Measurements from ENCODE around the gene MELTF. TPM values are rescaled to one million over a fixed set of nuclear protein-coding genes. Genes with fewer than 3 reads are reported as not detected.
A peak's percentile ranks its signal among the peaks of the same experiment; 100 is the strongest.

The MELTF gene
- total RNA-seq, 2 donors from 2014 or later: 7.3 to 11.4 TPM

DNA sequence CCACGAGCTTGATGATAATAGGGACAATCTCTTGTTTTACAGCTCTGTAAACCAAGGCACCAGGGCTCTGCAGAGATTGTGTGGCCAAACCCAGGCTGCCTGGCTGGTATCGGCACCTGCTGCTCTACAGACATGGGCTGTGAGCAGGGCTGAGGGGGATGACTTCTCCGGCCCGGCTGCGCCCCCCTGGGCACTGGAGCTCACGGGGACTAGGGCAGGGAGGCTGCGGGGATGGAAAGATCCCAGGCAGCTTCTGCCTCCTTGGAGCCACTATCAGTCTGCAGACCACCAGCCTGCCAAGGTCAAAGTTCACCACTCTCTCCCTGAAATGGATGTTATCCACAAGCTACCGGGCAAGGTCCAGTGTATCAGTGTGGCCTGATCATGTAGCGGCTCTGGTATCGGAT, 39.0 kb downstream of the MELTF start:
- DNase-seq (ENCODE audit: low spot score in 2 of 2): no peak
- no peaks in the 10 kb centered on the region for H3K36me3 Mint-ChIP-seq
- no peak for ATAC-seq
- no peaks in the 10 kb centered on the region for H3K9me3 Mint-ChIP-seq
- H3K27ac Mint-ChIP-seq: no peak overlapping the region

- DNase-seq (ENCODE audit: low spot score in 2 of 2) (no peak), ATAC-seq (no peak)
- no peaks in the 10 kb centered on the region for H3K9me3 Mint-ChIP-seq
- H3K27ac Mint-ChIP-seq: no peak overlapping the region
- no peaks in the 10 kb centered on the region for H3K36me3 Mint-ChIP-seq
These were observed 39.8 kb downstream of the MELTF start for GRCh38 chr3:196989721-196990262.

GRCh38 chr3:196988241-196989029, 41.2 kb downstream of the MELTF start:
- DNase-seq (ENCODE audit: low spot score in 2 of 2): no peak
- Mint-ChIP-seq H3K9me3 (peaks cover 3 to 10% of the 10 kb centered on the region in 2 donors), H3K27ac (no peak overlapping the region), H3K36me3 (peaks cover 2 to 4% of the 10 kb centered on the region in 2 donors)
- peak in 1 of 2 donors; percentile 37 for ATAC-seq

- Mint-ChIP-seq H3K9me3 (peaks cover 7 to 14% of the 10 kb centered on the region in 2 donors), H3K27ac (no peak overlapping the region), H3K36me3 (peaks cover 6 to 8% of the 10 kb centered on the region in 2 donors)
- DNase-seq (ENCODE audit: low spot score in 2 of 2): no peak
- no peak for ATAC-seq
These were observed 42.6 kb downstream of the MELTF start for GRCh38 chr3:196987022-196987421.

DNA sequence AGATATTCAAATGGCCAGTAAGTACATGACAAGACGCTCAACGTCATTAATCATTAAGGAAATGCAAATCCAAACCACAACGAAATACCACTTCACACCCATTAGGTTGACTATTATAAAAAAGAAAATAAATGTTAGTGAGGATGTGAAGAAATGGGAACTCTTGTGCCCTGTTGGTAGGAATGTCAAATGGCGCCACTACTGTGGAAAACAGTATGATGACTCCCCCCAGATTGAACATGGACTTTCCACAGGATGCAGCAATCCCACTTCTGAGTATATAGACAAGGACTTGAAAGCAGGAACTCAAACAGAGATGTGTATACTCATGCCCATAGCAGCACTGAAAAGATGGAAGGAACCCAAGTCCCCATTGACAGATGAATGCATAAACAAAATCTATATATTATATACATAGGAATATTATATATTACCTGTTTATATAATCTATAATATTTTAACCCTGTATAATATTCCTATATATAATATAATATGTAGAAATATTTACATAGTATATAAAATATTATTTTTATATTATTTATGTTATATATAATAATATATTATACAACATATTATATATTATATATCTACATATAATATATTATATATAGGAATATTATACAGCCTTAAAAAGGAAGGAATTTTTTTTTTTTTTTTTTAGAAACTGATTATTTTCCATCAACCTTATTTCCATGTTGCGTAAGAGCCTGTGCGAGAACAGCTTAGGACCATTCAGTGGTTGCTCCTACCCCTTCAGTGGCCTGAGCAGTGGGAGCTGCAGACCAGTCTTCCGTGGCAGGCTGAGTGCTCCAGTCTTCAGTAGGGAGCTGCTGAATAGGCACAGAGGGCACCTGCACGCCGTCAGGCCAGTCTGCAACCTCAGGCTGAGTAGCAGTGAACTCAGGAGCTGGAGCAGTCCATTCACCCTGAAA, 43.4 kb downstream of the MELTF start:
- ATAC-seq: no peak
- H3K9me3 Mint-ChIP-seq: peaks cover 7 to 14% of the 10 kb centered on the region in 2 donors
- peaks cover 6 to 14% of the 10 kb centered on the region in 2 donors for H3K36me3 Mint-ChIP-seq
- no peak for DNase-seq (ENCODE audit: low spot score in 2 of 2)
- H3K27ac Mint-ChIP-seq: no peak overlapping the region

- peaks cover 6 to 14% of the 10 kb centered on the region in 2 donors for H3K36me3 Mint-ChIP-seq
- DNase-seq (ENCODE audit: low spot score in 2 of 2): no peak
- no peak for ATAC-seq
- H3K27ac Mint-ChIP-seq: no peak overlapping the region
- peaks cover 7 to 14% of the 10 kb centered on the region in 2 donors for H3K9me3 Mint-ChIP-seq
These were observed 44.3 kb downstream of the MELTF start for GRCh38 chr3:196985298-196985697.

GRCh38 chr3:196983186-196983585, 46.4 kb downstream of the MELTF start:
- ATAC-seq (no peak), DNase-seq (ENCODE audit: low spot score in 2 of 2) (no peak)
- Mint-ChIP-seq H3K27ac (no peak overlapping the region), H3K9me3 (peaks cover 7 to 14% of the 10 kb centered on the region in 2 donors), H3K36me3 (peaks cover 6 to 14% of the 10 kb centered on the region in 2 donors)

GRCh38 chr3:196981657-196982056, 48.0 kb downstream of the MELTF start:
- H3K9me3 Mint-ChIP-seq: peaks cover 7 to 14% of the 10 kb centered on the region in 2 donors
- ATAC-seq: no peak
- no peak overlapping the region for H3K27ac Mint-ChIP-seq
- no peak for DNase-seq (ENCODE audit: low spot score in 2 of 2)
- H3K36me3 Mint-ChIP-seq: peaks cover 6 to 14% of the 10 kb centered on the region in 2 donors

GRCh38 chr3:196979545-196979944, 50.1 kb downstream of the MELTF start:
- Mint-ChIP-seq H3K27ac (no peak overlapping the region), H3K9me3 (peaks cover 7 to 14% of the 10 kb centered on the region in 2 donors), H3K36me3 (peaks cover 6 to 14% of the 10 kb centered on the region in 2 donors)
- peak in 1 of 2 donors; percentile 18 for DNase-seq (ENCODE audit: low spot score in 2 of 2)
- no peak for ATAC-seq

GRCh38 chr3:196976941-196977340, 52.7 kb downstream of the MELTF start:
- Mint-ChIP-seq H3K9me3 (no peaks in the 10 kb centered on the region), H3K36me3 (peaks cover 0 to 6% of the 10 kb centered on the region in 2 donors), H3K27ac (peak overlapping the region in 1 of 2 donors; percentile 44)
- no peak for ATAC-seq
- peak in 1 of 2 donors; percentile 48 for DNase-seq (ENCODE audit: low spot score in 2 of 2)

DNA sequence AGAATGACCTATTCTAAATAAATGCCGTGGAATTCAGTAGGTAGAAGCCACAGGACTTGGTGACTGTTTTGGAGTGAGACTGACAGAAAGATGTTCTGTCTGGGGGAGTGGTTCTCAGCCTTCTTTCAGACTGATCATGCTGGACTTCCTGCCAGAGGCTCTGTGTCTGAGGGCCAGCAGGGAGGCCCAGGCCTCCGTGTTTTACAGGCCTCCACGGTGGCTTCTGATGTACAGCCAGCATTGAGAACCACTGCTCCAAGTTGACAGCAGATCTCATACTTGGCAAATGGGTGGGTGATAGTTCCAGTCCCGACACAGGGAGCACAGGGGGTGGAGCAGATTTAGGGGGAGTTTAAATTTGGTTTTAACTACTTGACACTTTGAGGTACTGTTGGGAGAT, 54.3 kb downstream of the MELTF start:
- H3K36me3 Mint-ChIP-seq: no peaks in the 10 kb centered on the region
- no peak overlapping the region for H3K27ac Mint-ChIP-seq
- ATAC-seq (no peak), DNase-seq (ENCODE audit: low spot score in 2 of 2) (peak in 1 of 2 donors; percentile 4)
- H3K9me3 Mint-ChIP-seq: no peaks in the 10 kb centered on the region

GRCh38 chr3:196974661-196975060, 55.0 kb downstream of the MELTF start:
- no peak for ATAC-seq

GRCh38 chr3:196971094-196971698, 58.4 kb downstream of the MELTF start:
- peak in 1 of 2 donors; percentile 33 for DNase-seq (ENCODE audit: low spot score in 2 of 2)
- H3K27ac Mint-ChIP-seq: no peak overlapping the region
- H3K36me3 Mint-ChIP-seq: peaks cover 5 to 7% of the 10 kb centered on the region in 2 donors
- no peak for ATAC-seq
- H3K9me3 Mint-ChIP-seq: no peaks in the 10 kb centered on the region

More at GRCh38 chr3:196974661-196975060, 55.0 kb downstream of the MELTF start:
- H3K36me3 Mint-ChIP-seq: no peaks in the 10 kb centered on the region
- H3K9me3 Mint-ChIP-seq: no peaks in the 10 kb centered on the region
- peak overlapping the region in 1 of 2 donors; percentile 20 for H3K27ac Mint-ChIP-seq
- DNase-seq (ENCODE audit: low spot score in 2 of 2): no peak

- DNase-seq (ENCODE audit: low spot score in 2 of 2) (no peak), ATAC-seq (no peak)
- H3K36me3 Mint-ChIP-seq: peaks cover 5 to 13% of the 10 kb centered on the region in 2 donors
- H3K9me3 Mint-ChIP-seq: no peaks in the 10 kb centered on the region
- peak overlapping the region in 1 of 2 donors; percentile 9 for H3K27ac Mint-ChIP-seq
These were observed 59.0 kb downstream of the MELTF start for GRCh38 chr3:196970547-196971093.

GRCh38 chr3:196969660-196970546, 59.7 kb downstream of the MELTF start:
- no peaks in the 10 kb centered on the region for H3K9me3 Mint-ChIP-seq
- H3K27ac Mint-ChIP-seq: peak overlapping the region in 1 of 2 donors; percentile 9
- DNase-seq (ENCODE audit: low spot score in 2 of 2): peak; percentile 81 to 89
- H3K36me3 Mint-ChIP-seq: peaks cover 5 to 17% of the 10 kb centered on the region in 2 donors
- peak; percentile 79 to 82 for ATAC-seq

Data from activated naive CD4-positive, alpha-beta T cell treated with anti-CD3 and anti-CD28 coated beads, Interleukin-2, amount 50 U/mL, for 72 hours (primary cell).